GM21360 (cell line): Measurements from ENCODE around the gene MAML3.

Experiments
- ATAC-seq: cut with Tn5 transposase; IDR thresholded peaks from one replicate; pipeline ENCODE4 v1.9.1; 2021; ENCODE audit warnings: mild to moderate bottlenecking, moderate library complexity; ENCODE audit not compliant: unreplicated experiment

MAML3 gene

GRCh38 chr4:139740121-139740520 is 413.9 kb downstream of the MAML3 start:
- ATAC-seq, result no peak

GRCh38 chr4:139738846-139739613 is 415.0 kb downstream of the MAML3 start:
- ATAC-seq, result no peak

GRCh38 chr4:139736661-139737060 is 417.3 kb downstream of the MAML3 start:
- ATAC-seq, result no peak

- no peak for ATAC-seq
Observed at GRCh38 chr4:139736274-139736660, 417.7 kb downstream of the MAML3 start.

- peak; percentile 6 for ATAC-seq
Observed at GRCh38 chr4:139735381-139736273, 418.4 kb downstream of the MAML3 start.

GRCh38 chr4:139734875-139735380 is 419.1 kb downstream of the MAML3 start:
- ATAC-seq, result peak; percentile 71

GRCh38 chr4:139734201-139734874 is 419.6 kb downstream of the MAML3 start:
- ATAC-seq, result no peak

- ATAC-seq, result no peak
Observed at GRCh38 chr4:139732991-139733570, 420.9 kb downstream of the MAML3 start.

GRCh38 chr4:139728840-139729239 is 425.1 kb downstream of the MAML3 start:
- no peak for ATAC-seq

GRCh38 chr4:139728146-139728545 is 425.8 kb downstream of the MAML3 start:
- no peak for ATAC-seq

GRCh38 chr4:139726615-139727014 is 427.4 kb downstream of the MAML3 start:
- no peak for ATAC-seq

- ATAC-seq, result no peak
Observed at GRCh38 chr4:139725236-139725635, 428.7 kb downstream of the MAML3 start.

- ATAC-seq, result no peak
Observed at GRCh38 chr4:139721789-139722188, 432.2 kb downstream of the MAML3 start.

GRCh38 chr4:139720806-139721205 is 433.2 kb downstream of the MAML3 start:
- ATAC-seq, result no peak

- no peak for ATAC-seq
Observed at GRCh38 chr4:139719381-139720101, 434.4 kb downstream of the MAML3 start.

GRCh38 chr4:139718833-139719232 is 435.2 kb downstream of the MAML3 start:
- no peak for ATAC-seq

- no peak for ATAC-seq
Observed at GRCh38 chr4:139718358-139718757, 435.6 kb downstream of the MAML3 start.

GRCh38 chr4:139715746-139716391 is 438.1 kb downstream of the MAML3 start:
- no peak for ATAC-seq

- ATAC-seq, result no peak
Observed at GRCh38 chr4:139712882-139713281, 441.1 kb downstream of the MAML3 start.

GRCh38 chr4:139711461-139711860 is 442.5 kb downstream of the MAML3 start:
- ATAC-seq, result no peak
